ENCODE measurements around the gene AVP.

AVP gene

GRCh38 chr20:3045816-3046676, 38.5 kb downstream of the AVP start, which contains the start of gene MRPS26:
MRPS26 (plus strand) TSS chr20:3046052; CDS start chr20:3046069, 17 bp downstream.
- no peak for TF ChIP-seq CTCF (IDR thresholded peaks at IDR 0.05; ENCODE audit: low read depth, low read length)
- H3K4me3 ChIP-seq (ENCODE audit: low read depth, low read length): peak within 1 kb of the TSS; percentile 79

- no peak for TF ChIP-seq CTCF (IDR thresholded peaks at IDR 0.05; ENCODE audit: low read depth, low read length)
- H3K4me3 ChIP-seq (ENCODE audit: low read depth, low read length): peak overlapping the region; percentile 79
Observed at GRCh38 chr20:3045042-3045815, 39.3 kb downstream of the AVP start.

- H3K4me3 ChIP-seq (ENCODE audit: low read depth, low read length): no peak overlapping the region
- no peak for TF ChIP-seq CTCF (IDR thresholded peaks at IDR 0.05; ENCODE audit: low read depth, low read length)
Observed at GRCh38 chr20:3044336-3044965, 40.1 kb downstream of the AVP start.

- no peak within 1 kb of the TSS for H3K4me3 ChIP-seq (ENCODE audit: low read depth, low read length)
- TF ChIP-seq CTCF (IDR thresholded peaks at IDR 0.05; ENCODE audit: low read depth, low read length): no peak
Observed at GRCh38 chr20:3043322-3043721, 41.2 kb downstream of the AVP start, which contains the start of gene GNRH2. GNRH2 (plus strand) TSS chr20:3043622; CDS start chr20:3044415, 793 bp downstream.

- H3K4me3 ChIP-seq (ENCODE audit: low read depth, low read length): no peak overlapping the region
- TF ChIP-seq CTCF (IDR thresholded peaks at IDR 0.05; ENCODE audit: low read depth, low read length): no peak
Observed at GRCh38 chr20:3042625-3043024, 41.9 kb downstream of the AVP start.

- no peak for TF ChIP-seq CTCF (IDR thresholded peaks at IDR 0.05; ENCODE audit: low read depth, low read length)
- no peak overlapping the region for H3K4me3 ChIP-seq (ENCODE audit: low read depth, low read length)
Observed at GRCh38 chr20:3041854-3042409, 42.6 kb downstream of the AVP start.

Data from WI38 (cell line).